Psoas muscle (tissue), 8 donors: Measurements from ENCODE around the gene NLRP9. TPM values are rescaled to one million over a fixed set of nuclear protein-coding genes. Genes with fewer than 3 reads are reported as not detected.

Experiments
- ATAC-seq, 4 donors: fragments of 200-7000 bp; cut with Tn5 transposase; one replicate each; pipeline ENCODE4 v1.9.1; 2020; ENCODE audit warnings: moderate library complexity in 3 of 4, mild to moderate bottlenecking in 2 of 4
- DNase-seq, 2 donors: peaks; one replicate each; pipeline ENCODE4 v3.0.0-alpha.2; 2020
- H3K27ac ChIP-seq: fragments of 200-600 bp; one replicate; pipeline ENCODE4 v1.8.0; 2022
- H3K27me3 ChIP-seq, 3 donors: fragments of 200-600 bp in 1 of 3; one replicate each; pipeline versions ENCODE4 v1.6.1 to v1.8.0; 2013 to 2022; ENCODE audit warnings: low read length in 2 of 3, mild to moderate bottlenecking in 2 of 3, moderate library complexity in 1 of 3; ENCODE audit not compliant: insufficient read depth in 3 of 3
- H3K36me3 ChIP-seq, 2 donors: fragments of 200-600 bp in 1 of 2; one replicate each; pipeline versions ENCODE4 v1.6.1 to v1.8.0; 2013 to 2022; ENCODE audit warnings: low read depth in 1 of 2, mild to moderate bottlenecking in 1 of 2, moderate library complexity in 1 of 2; ENCODE audit not compliant: insufficient read depth in 1 of 2
- H3K4me1 ChIP-seq: fragments of 200-600 bp; one replicate; pipeline ENCODE4 v1.8.0; 2022
- H3K4me3 ChIP-seq: fragments of 200-600 bp; one replicate; pipeline ENCODE4 v1.8.0; 2022; ENCODE audit warnings: mild to moderate bottlenecking
- H3K9me3 ChIP-seq: fragments of 200-600 bp; one replicate; pipeline ENCODE4 v1.8.0; 2022
- CTCF ChIP-seq: fragments of 200-600 bp; IDR thresholded peaks from one replicate; pipeline ENCODE4 v1.8.0; 2022; ENCODE audit warnings: antibody characterized with exemption
- whole genome bisulfite sequencing, 3 donors: extraction: QIAGEN DNeasy Blood & Tissue Kit; methylation state at CpG; one replicate each; pipeline versions ENCODE4 v1.1.6 to v1.1.7; 2013; 5-methylcytosine and 5-hydroxymethylcytosine counted together
- intact Hi-C, 2 donors: fragments of 100-400 bp; cut with DNase I; formaldehyde crosslinking; loops; one replicate each; pipeline versions ENCODE4 v1.11.0 to v1.14.2; 2022
- polyA plus RNA-seq, 3 donors: library from polyadenylated mRNA; stranded (reverse); fragments of 200-250 nt; gene quantifications; one replicate each; pipeline ENCODE4 v1.2.3, GENCODE V29; 2013
- total RNA-seq, 4 donors: library from RNA; stranded (reverse); fragmentation: NEBNext Ultra II Directional in 2 of 4; extraction: Animal tissue kit (Norgen Biotek cat#: 25700) in 2 of 4; gene quantifications; one replicate each; pipeline versions ENCODE4 v1.2.1 to v1.2.4, GENCODE V29; 2021 to 2023
- donor health status: healthy with polysubstance abuse.
- donor health status: DM: no; HTN: no; CAD: no; lungs with moderate emphysema.
- donor health status: Bipolar disorder and iron deficiency.
- donor health status: healthy.
- donor health status: DM: yes; HTN: yes; CAD: no.
- donor health status: DM: no; HTN: no; CAD: no.
- donor health status: DM: no; HTN: no; CAD: no.
- donor health status: DM: yes; HTN: yes; CAD: no.

Gene NLRP9
- total and polyA plus RNA-seq, 7 donors: not detected

GRCh38 chr19:55674841-55675660, 63.2 kb downstream of the NLRP9 start, which contains the start of gene EPN1:
EPN1 (plus strand) TSS chr19:55675226; CDS start chr19:55678628, 3,402 bp downstream.
- Histone ChIP-seq H3K27me3 (no peaks in the 10 kb centered on the region), H3K4me3 (peak within 1 kb of the TSS; percentile 90), H3K27ac (peak within 1 kb of the TSS; percentile 95), H3K36me3 (peaks cover 3 to 57% of the 10 kb centered on the region in 2 donors), H3K4me1 (peaks cover 30% of the 10 kb centered on the region), H3K9me3 (no peaks in the 10 kb centered on the region)
- ATAC-seq: peak; percentile 94 to 96 (median 96)
- peak; percentile 97 to 99 for DNase-seq
- TF ChIP-seq CTCF: no peak
- intact Hi-C loops: no loop called here
- 0 to 1% (median 0%) methylated on average over 60 to 101 of the region's 101 CpGs for WGBS, 3 donors

GRCh38 chr19:55674459-55674840, 63.8 kb downstream of the NLRP9 start:
- Histone ChIP-seq H3K4me3 (peak overlapping the region; percentile 90), H3K36me3 (peaks cover 3 to 57% of the 10 kb centered on the region in 2 donors), H3K27me3 (no peaks in the 10 kb centered on the region), H3K4me1 (peaks cover 30% of the 10 kb centered on the region), H3K27ac (peak overlapping the region; percentile 95), H3K9me3 (no peaks in the 10 kb centered on the region)
- no peak for ATAC-seq
- no peak for TF ChIP-seq CTCF
- intact Hi-C loops: no loop called here
- DNase-seq: no peak
- 19 to 25% (median 22%) methylated on average over 12 to 17 of the region's 17 CpGs for WGBS, 3 donors

GRCh38 chr19:55673889-55674288, 64.3 kb downstream of the NLRP9 start:
- ATAC-seq: no peak
- Histone ChIP-seq H3K27me3 (no peaks in the 10 kb centered on the region), H3K9me3 (no peaks in the 10 kb centered on the region), H3K4me3 (no peak overlapping the region), H3K27ac (no peak overlapping the region), H3K4me1 (peaks cover 30% of the 10 kb centered on the region), H3K36me3 (peaks cover 3 to 57% of the 10 kb centered on the region in 2 donors)
- TF ChIP-seq CTCF: no peak
- intact Hi-C loops: no loop called here
- no peak for DNase-seq
- WGBS, 3 donors: 61 to 80% (median 65%) methylated on average over 12 to 15 of the region's 15 CpGs

- DNase-seq (no peak), ATAC-seq (no peak)
- WGBS, 3 donors: 75 to 86% (median 76%) methylated on average over 9 of the region's 9 CpGs
- H3K36me3 ChIP-seq: peaks cover 3 to 57% of the 10 kb centered on the region in 2 donors
- no peaks in the 10 kb centered on the region for H3K27me3 ChIP-seq
- peaks cover 30% of the 10 kb centered on the region for H3K4me1 ChIP-seq
- intact Hi-C loops: no loop called here
- no peak for TF ChIP-seq CTCF
- no peak overlapping the region for H3K27ac ChIP-seq
- no peaks in the 10 kb centered on the region for H3K9me3 ChIP-seq
- no peak overlapping the region for H3K4me3 ChIP-seq
These were observed 64.7 kb downstream of the NLRP9 start for GRCh38 chr19:55673465-55673864.
